Right atrium auricular region (tissue), 2 donors: Measurements from ENCODE around the gene SCAPER. TPM values are rescaled to one million over a fixed set of nuclear protein-coding genes. Genes with fewer than 3 reads are reported as not detected.

Source experiments
- DNase-seq: peaks from one replicate; pipeline ENCODE4 v3.0.0-alpha.2; 2019; ENCODE audit warnings: low spot score
- H3K27ac ChIP-seq, 2 donors: fragments of 200-600 bp; sonication (generic); 1 replicate in 1 of 2; 2 replicates in 1 of 2; pipeline ENCODE4 v1.5.1; 2016 to 2019
- H3K27me3 ChIP-seq, 2 donors: fragments of 200-600 bp; sonication (generic); one replicate each; pipeline versions ENCODE4 v1.5.1 to v1.6.0; 2017 to 2019
- H3K36me3 ChIP-seq: fragments of 200-600 bp; sonication (generic); one replicate; pipeline ENCODE4 v1.5.1; 2016
- H3K4me1 ChIP-seq, 2 donors: fragments of 200-600 bp; sonication (generic); one replicate each; pipeline versions ENCODE4 v1.5.1 to v1.6.0; 2017 to 2019
- H3K4me3 ChIP-seq, 2 donors: fragments of 200-600 bp; sonication (generic); 1 replicate in 1 of 2; 2 replicates in 1 of 2; pipeline ENCODE4 v1.5.1; 2017 to 2019; ENCODE audit warnings: mild to moderate bottlenecking in 1 of 2, moderate library complexity in 1 of 2
- H3K9me3 ChIP-seq, 2 donors: fragments of 200-600 bp; sonication (generic); one replicate each; pipeline ENCODE4 v1.5.1; 2019
- CTCF ChIP-seq, 2 donors: fragments of 200-600 bp; sonication (generic); IDR thresholded peaks; one replicate each; pipeline ENCODE4 v1.5.1; 2019; ENCODE audit warnings: antibody characterized with exemption in 2 of 2
- total RNA-seq, 2 donors: library from RNA; depleted of rRNA; stranded (reverse); fragments of >200 nt; gene quantifications; one replicate each; pipeline ENCODE4 v1.1.0, GENCODE V29; 2016

Gene SCAPER
- total RNA-seq, 2 donors from 2014 or later, result 20.5 to 52.3 TPM

- Histone ChIP-seq H3K27ac (no peak overlapping the region), H3K4me1 (no peaks in the 10 kb centered on the region), H3K9me3 (no peaks in the 10 kb centered on the region), H3K36me3 (peaks cover 8% of the 10 kb centered on the region), H3K27me3 (no peaks in the 10 kb centered on the region), H3K4me3 (no peak overlapping the region)
- TF ChIP-seq CTCF (IDR thresholded peaks at IDR 0.05), result no peak
- no peak for DNase-seq
Observed at GRCh38 chr15:76945494-76946093, 40.5 kb upstream of the SCAPER start.

GRCh38 chr15:76942331-76942730 lies 37.2 kb upstream of the SCAPER start:
- Histone ChIP-seq H3K27me3 (no peaks in the 10 kb centered on the region), H3K4me1 (no peaks in the 10 kb centered on the region), H3K4me3 (no peak overlapping the region), H3K27ac (no peak overlapping the region), H3K9me3 (no peaks in the 10 kb centered on the region), H3K36me3 (peaks cover 7% of the 10 kb centered on the region)
- no peak for DNase-seq
- no peak for TF ChIP-seq CTCF (IDR thresholded peaks at IDR 0.05)

- H3K27me3 ChIP-seq, result no peaks in the 10 kb centered on the region
- H3K4me3 ChIP-seq, result no peak overlapping the region
- H3K9me3 ChIP-seq, result no peaks in the 10 kb centered on the region
- no peak for DNase-seq
- H3K4me1 ChIP-seq, result no peaks in the 10 kb centered on the region
- peaks cover 7% of the 10 kb centered on the region for H3K36me3 ChIP-seq
- no peak for TF ChIP-seq CTCF (IDR thresholded peaks at IDR 0.05)
- no peak overlapping the region for H3K27ac ChIP-seq
Observed at GRCh38 chr15:76941636-76942035, 36.5 kb upstream of the SCAPER start.

- no peaks in the 10 kb centered on the region for H3K27me3 ChIP-seq
- H3K27ac ChIP-seq, result no peak overlapping the region
- no peak for DNase-seq
- TF ChIP-seq CTCF (IDR thresholded peaks at IDR 0.05), result no peak
- H3K4me3 ChIP-seq, result no peak overlapping the region
- H3K36me3 ChIP-seq, result peaks cover 7% of the 10 kb centered on the region
- H3K9me3 ChIP-seq, result no peaks in the 10 kb centered on the region
- H3K4me1 ChIP-seq, result no peaks in the 10 kb centered on the region
Observed at GRCh38 chr15:76939715-76940114, 34.6 kb upstream of the SCAPER start.

GRCh38 chr15:76938752-76939151 lies 33.6 kb upstream of the SCAPER start:
- no peak for TF ChIP-seq CTCF (IDR thresholded peaks at IDR 0.05)
- H3K4me3 ChIP-seq, result no peak overlapping the region
- no peak for DNase-seq
- H3K9me3 ChIP-seq, result no peaks in the 10 kb centered on the region
- H3K36me3 ChIP-seq, result no peaks in the 10 kb centered on the region
- H3K27me3 ChIP-seq, result no peaks in the 10 kb centered on the region
- no peak overlapping the region for H3K27ac ChIP-seq
- H3K4me1 ChIP-seq, result no peaks in the 10 kb centered on the region

GRCh38 chr15:76936671-76937070 lies 31.5 kb upstream of the SCAPER start:
- Histone ChIP-seq H3K4me3 (no peak overlapping the region), H3K9me3 (no peaks in the 10 kb centered on the region), H3K27ac (no peak overlapping the region), H3K27me3 (no peaks in the 10 kb centered on the region), H3K36me3 (no peaks in the 10 kb centered on the region), H3K4me1 (peaks cover 0 to 13% of the 10 kb centered on the region in 2 donors)
- no peak for DNase-seq
- TF ChIP-seq CTCF (IDR thresholded peaks at IDR 0.05), result no peak
